ENCODE results near the gene GLDN.

DNA sequence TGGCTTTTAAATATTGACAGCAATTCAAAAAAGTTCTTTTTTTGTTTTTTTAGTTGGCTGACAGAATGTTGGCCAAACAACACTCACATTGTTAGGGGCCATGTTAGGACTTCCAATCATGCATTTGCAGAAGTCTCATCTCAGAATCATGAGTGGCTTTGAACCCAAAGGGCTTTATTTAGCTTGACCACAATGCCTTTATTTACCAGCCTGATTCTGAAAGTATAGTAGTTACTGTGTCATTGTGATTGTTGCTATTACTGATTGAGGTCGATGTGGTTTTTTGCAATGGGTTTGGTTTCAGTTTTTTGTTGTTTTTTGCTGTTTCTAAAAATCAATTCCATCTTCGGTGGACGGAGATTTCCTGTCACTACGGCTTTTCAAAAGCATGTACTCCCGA, 7.2 kb downstream of the GLDN start:
- TF ChIP-seq, protein P1, sequence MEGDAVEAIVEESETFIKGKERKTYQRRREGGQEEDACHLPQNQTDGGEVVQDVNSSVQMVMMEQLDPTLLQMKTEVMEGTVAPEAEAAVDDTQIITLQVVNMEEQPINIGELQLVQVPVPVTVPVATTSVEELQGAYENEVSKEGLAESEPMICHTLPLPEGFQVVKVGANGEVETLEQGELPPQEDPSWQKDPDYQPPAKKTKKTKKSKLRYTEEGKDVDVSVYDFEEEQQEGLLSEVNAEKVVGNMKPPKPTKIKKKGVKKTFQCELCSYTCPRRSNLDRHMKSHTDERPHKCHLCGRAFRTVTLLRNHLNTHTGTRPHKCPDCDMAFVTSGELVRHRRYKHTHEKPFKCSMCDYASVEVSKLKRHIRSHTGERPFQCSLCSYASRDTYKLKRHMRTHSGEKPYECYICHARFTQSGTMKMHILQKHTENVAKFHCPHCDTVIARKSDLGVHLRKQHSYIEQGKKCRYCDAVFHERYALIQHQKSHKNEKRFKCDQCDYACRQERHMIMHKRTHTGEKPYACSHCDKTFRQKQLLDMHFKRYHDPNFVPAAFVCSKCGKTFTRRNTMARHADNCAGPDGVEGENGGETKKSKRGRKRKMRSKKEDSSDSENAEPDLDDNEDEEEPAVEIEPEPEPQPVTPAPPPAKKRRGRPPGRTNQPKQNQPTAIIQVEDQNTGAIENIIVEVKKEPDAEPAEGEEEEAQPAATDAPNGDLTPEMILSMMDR (IDR thresholded peaks at IDR 0.05): no peak
- no peak for TF ChIP-seq POLR2A (IDR thresholded peaks at IDR 0.05)

All from sigmoid colon (tissue), 3 donors.